DMS114 treated with DMSO at 0.1 percent for 48 hours (cell line): ENCODE data around the gene DAB2.
"Not testable (repeated sequence)": the region's sequence is repeated elsewhere in the genome, so short reads cannot be mapped to it uniquely, and the experiment has no call there.

Experiments used
- DNase-seq: peaks from one replicate; lab custom pipeline; 2025; ENCODE audit not compliant: unreplicated experiment; lab: John Stamatoyannopoulos, UW

Gene DAB2

GRCh38 chr5:39422728-39423285 is 2.0 kb downstream of the DAB2 start:
- DNase-seq: no peak

GRCh38 chr5:39422036-39422606 is 2.7 kb downstream of the DAB2 start:
- DNase-seq: no peak

DNA sequence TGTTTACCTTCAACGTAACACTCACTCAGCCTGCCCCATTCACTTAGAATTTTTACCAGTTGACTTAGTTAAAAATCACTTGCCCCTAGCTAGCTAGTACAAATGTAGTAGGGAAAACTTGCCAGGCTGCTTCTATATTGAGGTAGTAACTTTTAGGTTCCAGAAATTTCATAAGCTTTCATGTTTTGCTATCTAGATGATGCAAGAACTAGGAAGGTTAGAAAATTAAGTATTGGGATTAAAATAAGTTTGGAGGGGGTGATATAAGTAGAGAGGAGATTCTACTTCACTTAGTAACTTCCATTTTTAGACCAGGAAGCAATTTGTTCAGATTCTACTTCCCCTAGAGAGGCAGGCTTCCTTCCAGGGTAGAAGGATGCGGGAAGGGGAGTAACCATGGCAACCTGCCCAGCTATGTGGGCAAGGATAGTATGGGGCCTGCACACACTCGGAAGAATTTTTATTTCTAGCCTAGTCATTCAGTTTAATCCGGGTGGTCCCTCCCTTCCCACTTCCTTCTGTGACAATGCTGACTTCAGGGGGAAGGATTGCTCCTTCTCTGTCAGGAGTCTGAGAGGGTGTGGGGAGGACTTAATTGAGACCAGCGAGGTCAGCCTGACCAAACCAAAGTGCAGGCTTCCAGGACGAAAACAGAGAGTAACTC is 4.2 kb downstream of the DAB2 start:
- DNase-seq: no peak

DNA sequence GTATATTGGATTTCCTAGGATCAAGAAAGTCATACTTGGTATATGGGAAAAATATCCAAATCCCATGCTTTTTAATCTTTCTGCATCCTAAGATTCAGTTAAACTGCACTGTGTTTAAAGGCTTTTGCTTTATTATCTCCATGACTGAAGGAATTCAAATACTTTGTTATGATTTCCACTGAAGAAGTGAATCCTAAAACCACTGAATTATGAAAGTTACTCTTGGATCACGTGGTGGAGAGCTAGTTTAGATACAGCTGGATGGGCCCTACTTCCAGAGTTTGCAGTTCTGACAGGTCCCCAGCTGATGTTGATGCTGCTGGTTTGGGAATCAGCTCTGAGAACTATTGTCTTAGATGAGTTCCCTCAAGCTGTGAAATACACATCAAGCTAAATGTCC is 5.0 kb downstream of the DAB2 start:
- DNase-seq: no peak

GRCh38 chr5:39417979-39418378 is 6.8 kb downstream of the DAB2 start:
- DNase-seq: no peak

DNA sequence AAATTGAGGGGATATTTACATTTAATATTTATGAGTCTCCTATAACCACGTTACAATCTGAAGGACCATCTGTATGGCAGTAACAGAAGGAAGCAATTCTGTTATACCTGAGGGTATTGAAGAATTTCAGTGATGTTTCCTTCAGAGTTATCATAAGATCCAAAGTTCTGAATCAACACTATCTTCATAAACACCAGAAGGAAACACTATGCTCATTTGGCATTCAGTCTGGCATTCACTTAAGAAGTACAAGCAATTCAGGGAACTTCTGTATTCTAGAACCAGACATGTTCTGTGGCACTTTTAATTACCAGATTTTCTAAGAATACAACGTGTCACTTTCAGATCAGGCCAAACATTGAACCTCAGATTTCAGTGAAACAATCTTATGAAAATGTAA is 9.6 kb downstream of the DAB2 start:
- DNase-seq: no peak

DNA sequence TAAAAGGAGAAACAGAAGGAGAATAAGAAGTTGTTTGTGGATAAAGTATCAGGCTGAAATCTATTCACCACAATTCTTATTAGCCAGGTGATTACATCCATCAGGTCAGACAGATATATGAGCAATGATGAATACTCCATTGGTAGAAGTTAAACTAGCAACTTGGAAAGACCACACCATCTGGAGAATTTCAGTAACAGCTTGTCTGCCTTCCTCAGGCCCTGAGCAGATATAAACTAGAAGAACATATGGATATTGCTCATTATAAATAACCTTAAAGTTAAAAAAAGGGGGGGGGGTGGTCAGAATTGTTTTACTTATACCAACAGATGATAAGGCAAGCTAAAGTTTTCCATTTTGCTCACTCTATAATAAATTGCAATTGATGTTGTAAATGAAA is 10.4 kb downstream of the DAB2 start:
- no peak for DNase-seq

- DNase-seq: no peak
Observed at GRCh38 chr5:39413771-39414170, 11.0 kb downstream of the DAB2 start.

GRCh38 chr5:39412721-39413394 is 11.9 kb downstream of the DAB2 start:
- DNase-seq: no peak

GRCh38 chr5:39411985-39412384 is 12.8 kb downstream of the DAB2 start:
- no peak for DNase-seq

GRCh38 chr5:39411061-39411460 is 13.7 kb downstream of the DAB2 start:
- no peak for DNase-seq

DNA sequence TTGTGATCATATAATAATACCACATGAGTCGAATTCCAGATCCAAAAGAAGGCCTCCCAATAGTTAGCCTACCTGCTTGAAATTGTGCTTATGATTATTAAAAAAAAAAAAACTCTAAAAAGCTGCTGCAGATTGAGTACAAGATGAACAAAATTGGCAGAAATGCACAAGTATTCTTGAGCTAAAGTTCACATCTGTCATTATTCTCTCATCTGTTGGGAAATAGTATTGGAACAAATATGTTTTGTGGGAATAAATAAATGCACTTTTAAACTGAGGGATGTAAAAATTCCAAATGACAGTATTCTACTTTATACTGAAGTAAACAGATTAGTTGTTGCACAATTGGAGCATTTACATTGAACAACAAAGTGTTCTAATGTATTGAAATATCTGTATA is 15.7 kb downstream of the DAB2 start:
- DNase-seq: no peak

- DNase-seq: no peak
Observed at GRCh38 chr5:39405083-39405843, 19.5 kb downstream of the DAB2 start.

- DNase-seq: not testable (repeated sequence)
Observed at GRCh38 chr5:39403761-39404160, 21.0 kb downstream of the DAB2 start.

DNA sequence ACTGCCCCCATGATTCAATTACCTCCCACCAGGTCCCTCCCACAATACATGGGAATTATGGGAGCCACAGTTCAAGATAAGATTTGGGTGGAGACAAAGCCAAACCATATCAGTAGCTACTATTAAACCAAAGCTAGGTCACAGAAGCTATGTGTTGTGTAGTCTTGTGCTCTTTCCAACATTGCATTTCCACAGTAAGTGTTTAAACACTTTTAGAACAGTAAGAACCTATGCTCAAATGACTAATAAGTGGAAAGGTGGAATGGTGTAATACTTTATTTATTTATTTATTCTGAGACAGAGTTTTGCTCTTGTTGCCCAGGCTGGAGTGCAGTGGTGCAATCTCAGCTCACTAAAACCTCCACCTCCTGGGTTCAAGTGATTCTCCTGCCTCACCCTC is 22.6 kb downstream of the DAB2 start:
- not testable (repeated sequence) for DNase-seq

DNA sequence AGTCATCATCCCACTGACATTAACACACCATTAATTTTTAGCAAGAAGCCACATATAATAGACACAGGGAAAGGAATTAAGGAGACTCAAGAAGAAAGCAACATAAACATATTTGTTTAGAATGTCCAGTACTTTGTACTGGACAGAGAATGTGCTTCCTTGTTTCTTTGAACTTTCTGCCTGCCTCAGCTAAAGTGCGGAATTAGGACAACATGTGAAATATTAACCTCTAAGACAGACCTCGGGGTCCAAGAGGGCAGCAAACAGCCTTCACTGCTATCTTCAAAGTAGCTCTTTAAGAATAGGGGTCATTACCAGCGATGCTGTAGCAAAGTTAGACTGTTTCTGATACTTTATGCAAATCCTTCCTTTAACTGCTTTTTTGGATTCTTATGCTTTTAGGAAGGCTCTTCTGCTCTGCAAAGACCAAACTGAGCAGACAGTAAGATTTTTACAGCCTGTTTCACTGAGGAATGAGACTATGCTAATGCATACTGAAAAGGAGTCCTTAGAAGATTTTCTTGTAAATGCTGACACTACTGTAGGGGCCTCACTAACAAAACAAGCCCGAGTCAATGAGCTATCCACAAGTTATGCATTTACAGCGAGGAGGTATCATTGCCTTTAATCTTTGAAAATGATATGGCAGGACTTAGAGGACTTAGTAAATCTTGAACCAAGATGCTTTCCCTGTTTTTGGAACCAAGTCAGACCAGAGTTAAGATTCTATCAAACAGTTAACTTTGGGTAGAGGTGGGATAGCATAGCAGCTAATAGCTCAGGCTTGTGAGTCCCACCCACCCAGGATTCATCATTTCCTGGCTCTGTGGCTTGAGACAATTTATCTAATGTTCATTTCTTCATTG is 23.8 kb downstream of the DAB2 start:
- no peak for DNase-seq

DNA sequence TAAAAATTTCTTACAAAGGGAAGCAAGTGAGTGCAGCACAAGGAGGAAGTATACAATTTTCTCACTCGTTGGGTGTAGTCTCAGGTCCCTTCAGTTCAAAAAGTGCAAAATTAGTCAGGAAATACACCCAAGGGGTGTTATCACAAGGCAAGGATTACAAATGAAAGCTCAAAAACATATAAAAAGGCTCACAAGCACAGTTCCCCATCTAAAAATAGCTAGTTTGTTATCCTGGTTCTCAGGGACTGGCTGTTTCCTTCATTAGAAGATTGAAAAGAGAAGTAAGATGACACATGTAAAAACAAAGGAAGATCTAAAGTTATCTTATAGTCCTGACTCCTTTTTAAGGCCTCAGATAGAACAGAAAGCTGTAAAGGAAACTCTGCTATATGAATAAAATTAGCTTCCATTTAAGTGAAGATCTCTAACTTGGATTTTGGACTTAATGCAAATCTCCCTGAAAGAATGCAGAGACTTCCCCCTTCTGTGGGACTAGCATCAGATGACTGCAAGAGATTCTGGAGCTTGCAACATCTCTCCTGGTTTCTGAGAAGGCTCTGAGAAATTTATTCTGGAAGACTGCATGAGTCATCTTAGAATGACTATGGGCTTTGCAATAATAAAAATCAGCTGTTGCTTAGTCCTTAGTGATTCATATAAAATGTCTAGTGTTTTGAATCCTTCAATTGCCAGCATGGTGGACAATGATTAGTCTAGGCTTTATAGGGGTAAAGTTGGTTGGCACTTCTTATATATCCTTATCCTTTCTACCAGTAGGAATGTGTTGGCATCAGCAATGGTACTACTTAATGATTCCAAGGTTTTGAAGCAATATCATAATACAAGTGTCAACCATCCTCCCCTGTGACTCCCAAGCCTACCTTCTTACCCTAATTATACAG is 25.4 kb downstream of the DAB2 start:
- no peak for DNase-seq

- DNase-seq: no peak
Observed at GRCh38 chr5:39396843-39397242, 27.9 kb downstream of the DAB2 start.

DNA sequence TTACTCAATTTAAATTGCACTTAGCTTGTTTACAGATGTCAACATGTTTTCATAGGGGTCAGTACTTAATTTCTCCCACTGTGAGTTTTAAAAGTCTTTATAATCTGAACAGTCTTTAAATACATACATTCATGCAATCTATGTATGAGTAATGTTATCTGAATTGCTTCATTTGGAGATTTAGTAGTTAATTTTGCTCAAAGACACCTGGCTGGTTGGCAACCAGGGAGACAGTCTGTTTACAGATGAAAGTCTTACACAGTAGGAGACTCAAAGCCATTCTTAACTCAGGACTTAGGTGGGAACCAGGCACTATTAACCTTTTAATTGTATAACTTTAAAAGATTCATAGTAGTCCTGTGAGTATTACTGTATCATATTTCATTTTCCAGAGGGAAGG is 29.3 kb downstream of the DAB2 start:
- no peak for DNase-seq

- DNase-seq: no peak
Observed at GRCh38 chr5:39394946-39395345, 29.8 kb downstream of the DAB2 start.
